Right hindlimb (tissue), 1 donor: ENCODE results near the gene TBC1D24.

Experiments used
- DNase-seq: peaks from one replicate; pipeline ENCODE4 v3.0.0-alpha.2; 2018

The TBC1D24 gene

GRCh38 chr16:2483939-2484897 lies 9.3 kb downstream of the TBC1D24 start:
- peak; percentile 22 for DNase-seq

- no peak for DNase-seq
Measured at GRCh38 chr16:2484898-2485508, 10.1 kb downstream of the TBC1D24 start.

GRCh38 chr16:2485811-2486507 lies 11.0 kb downstream of the TBC1D24 start:
- DNase-seq, result no peak

GRCh38 chr16:2486645-2487516 lies 12.0 kb downstream of the TBC1D24 start:
- DNase-seq, result no peak

- no peak for DNase-seq
Measured at GRCh38 chr16:2487517-2487842, 12.6 kb downstream of the TBC1D24 start.

GRCh38 chr16:2487903-2488531 lies 13.1 kb downstream of the TBC1D24 start:
- peak; percentile 46 for DNase-seq

- no peak for DNase-seq
Measured at GRCh38 chr16:2489581-2489980, 14.7 kb downstream of the TBC1D24 start.

- DNase-seq, result no peak
Measured at GRCh38 chr16:2490190-2491105, 15.5 kb downstream of the TBC1D24 start.

- no peak for DNase-seq
Measured at GRCh38 chr16:2492292-2492691, 17.4 kb downstream of the TBC1D24 start.

- no peak for DNase-seq
Measured at GRCh38 chr16:2493605-2494004, 18.7 kb downstream of the TBC1D24 start.

- DNase-seq, result no peak
Measured at GRCh38 chr16:2494616-2495015, 19.7 kb downstream of the TBC1D24 start.

GRCh38 chr16:2495041-2495440 lies 20.1 kb downstream of the TBC1D24 start:
- DNase-seq, result no peak

GRCh38 chr16:2496223-2497115 lies 21.5 kb downstream of the TBC1D24 start:
- DNase-seq, result no peak

GRCh38 chr16:2497116-2497630 lies 22.2 kb downstream of the TBC1D24 start:
- no peak for DNase-seq

- DNase-seq, result no peak
Measured at GRCh38 chr16:2497695-2498484, 23.0 kb downstream of the TBC1D24 start.

- DNase-seq, result no peak
Measured at GRCh38 chr16:2498531-2499253, 23.8 kb downstream of the TBC1D24 start.

- DNase-seq, result no peak
Measured at GRCh38 chr16:2499454-2499853, 24.5 kb downstream of the TBC1D24 start.

GRCh38 chr16:2499890-2500429 lies 25.0 kb downstream of the TBC1D24 start:
- DNase-seq, result no peak
